Posterior cingulate gyrus (tissue), 11 donors: ENCODE data around the gene SH3PXD2A.
A peak's percentile ranks its signal among the peaks of the same experiment; 100 is the strongest.
"Not testable (repeated sequence)": the region's sequence is repeated elsewhere in the genome, so short reads cannot be mapped to it uniquely, and the experiment has no call there.

Experiments
- DNase-seq, 10 donors: peaks; one replicate each; pipeline versions ENCODE4 v3.0.0 to v3.0.0-alpha.2; 2020 to 2021; ENCODE audit warnings: mixed read lengths in 3 of 10
- intact Hi-C: fragments of 100-400 bp; cut with DNase I; formaldehyde crosslinking; loops from one replicate; pipeline ENCODE4 v1.15.1; 2023

SH3PXD2A gene

DNA sequence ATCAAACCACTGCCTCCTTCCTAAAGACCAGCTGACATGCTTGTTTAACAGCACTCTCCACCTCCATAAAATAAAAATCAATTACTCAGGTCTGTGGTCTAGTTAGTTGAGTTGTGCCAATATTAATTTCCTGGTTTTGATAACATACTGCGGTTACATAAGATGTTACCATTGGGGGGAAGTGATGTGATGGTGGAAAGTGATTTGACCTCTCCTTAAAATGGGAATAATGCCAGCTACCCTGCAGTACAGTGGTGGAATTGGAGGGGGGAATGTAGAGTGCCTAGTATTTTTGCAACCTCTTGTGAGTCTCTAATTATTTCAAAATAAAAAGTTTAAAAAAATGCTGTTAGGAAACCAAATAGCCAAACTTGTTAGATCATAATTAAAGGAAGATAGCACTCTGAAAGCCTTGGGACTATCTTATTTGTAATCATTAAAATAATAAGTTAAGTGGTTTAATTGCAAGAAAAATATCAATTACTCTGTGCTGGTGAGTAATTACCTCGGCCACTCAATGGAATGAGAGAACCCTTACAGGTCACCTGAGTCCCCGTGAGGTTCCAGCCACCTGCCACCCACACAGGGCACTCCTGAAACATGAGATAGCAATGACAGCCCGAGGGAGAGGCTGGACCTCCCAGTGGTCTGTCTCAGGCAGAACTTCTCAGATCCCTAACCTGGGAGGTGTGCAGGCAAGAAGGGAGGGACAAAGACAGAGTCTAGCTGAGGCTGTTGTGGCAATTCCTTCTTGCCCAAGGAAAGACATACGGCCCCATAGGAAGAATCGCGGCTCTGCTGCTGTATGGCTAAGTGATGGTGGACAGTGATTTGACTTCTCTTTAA lies 94.1 kb downstream of the SH3PXD2A start:
- no peak for DNase-seq
- intact Hi-C loops = no loop called here

DNA sequence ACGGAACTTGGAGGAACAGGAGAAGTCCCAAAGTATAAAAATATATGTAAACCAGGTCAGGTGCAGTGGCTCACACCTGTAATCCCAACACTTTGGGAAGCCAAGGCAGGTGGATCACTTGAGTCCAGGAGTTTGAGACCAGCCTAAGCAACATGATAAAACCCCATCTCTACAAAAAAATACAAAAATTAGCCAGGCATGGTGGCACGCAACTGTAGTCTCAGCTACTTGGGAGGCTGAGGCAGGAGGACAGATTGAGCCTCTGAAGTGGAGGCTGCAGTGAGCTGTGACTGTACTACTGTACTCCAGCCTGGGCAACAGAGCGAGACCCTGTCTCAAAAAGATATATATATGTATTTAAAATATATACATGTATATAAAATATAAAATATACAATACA lies 95.1 kb downstream of the SH3PXD2A start:
- intact Hi-C loops, DNase-seq: not testable (repeated sequence)

DNA sequence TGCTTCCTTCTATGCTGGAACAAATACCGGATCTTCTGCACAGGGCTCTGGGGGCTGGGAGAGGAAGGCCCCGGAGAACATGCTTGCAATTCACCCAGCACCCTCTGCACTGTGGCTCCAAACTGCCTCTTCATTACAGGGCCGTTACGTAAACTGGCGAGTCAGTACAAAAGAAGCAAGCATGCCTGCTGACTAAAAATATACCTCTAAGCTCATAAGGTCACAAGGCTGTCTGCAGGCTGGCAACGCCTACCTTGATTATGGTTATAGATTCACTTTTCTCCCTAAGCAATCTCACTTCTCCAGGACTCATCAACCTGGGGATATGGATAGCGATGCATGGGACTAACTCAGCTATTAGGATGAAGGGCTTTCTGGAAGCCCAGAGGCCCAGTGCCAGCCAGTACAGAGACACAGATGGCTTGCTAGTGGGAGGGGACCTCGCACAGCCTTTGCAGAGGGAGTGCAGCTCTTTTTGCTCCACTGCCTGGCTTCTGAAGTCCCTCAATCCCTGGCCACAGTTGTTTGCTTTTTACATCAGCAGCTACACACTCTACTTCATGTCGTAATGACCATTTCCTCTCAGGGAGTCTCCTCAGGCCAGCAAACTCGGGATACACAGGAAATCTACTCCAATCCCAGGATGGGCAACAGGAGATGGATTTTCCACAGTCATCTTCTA lies 96.1 kb downstream of the SH3PXD2A start:
- DNase-seq = peak; percentile 47 to 94 (median 62)
- intact Hi-C loops = no loop called here

DNA sequence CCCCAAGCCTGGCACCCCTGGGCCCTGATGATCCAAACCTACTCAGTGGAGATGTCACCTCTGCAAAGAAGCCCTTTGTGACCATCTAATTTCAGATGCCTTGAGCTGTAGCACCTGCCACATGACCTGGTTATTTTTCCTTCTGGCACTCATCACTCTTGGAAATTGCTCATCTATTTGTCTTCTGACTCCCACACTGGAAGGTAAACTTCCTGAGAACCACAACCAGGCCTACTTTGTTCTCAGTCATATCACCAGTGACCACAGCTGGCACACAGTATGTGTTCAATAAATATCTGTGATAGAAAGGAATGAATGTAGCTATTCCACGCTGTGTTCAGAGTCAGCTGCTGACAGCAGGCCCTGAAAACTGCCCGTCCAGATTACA lies 97.1 kb downstream of the SH3PXD2A start:
- intact Hi-C loops = no loop called here
- DNase-seq = peak in 1 of 10 donors; percentile 3

DNA sequence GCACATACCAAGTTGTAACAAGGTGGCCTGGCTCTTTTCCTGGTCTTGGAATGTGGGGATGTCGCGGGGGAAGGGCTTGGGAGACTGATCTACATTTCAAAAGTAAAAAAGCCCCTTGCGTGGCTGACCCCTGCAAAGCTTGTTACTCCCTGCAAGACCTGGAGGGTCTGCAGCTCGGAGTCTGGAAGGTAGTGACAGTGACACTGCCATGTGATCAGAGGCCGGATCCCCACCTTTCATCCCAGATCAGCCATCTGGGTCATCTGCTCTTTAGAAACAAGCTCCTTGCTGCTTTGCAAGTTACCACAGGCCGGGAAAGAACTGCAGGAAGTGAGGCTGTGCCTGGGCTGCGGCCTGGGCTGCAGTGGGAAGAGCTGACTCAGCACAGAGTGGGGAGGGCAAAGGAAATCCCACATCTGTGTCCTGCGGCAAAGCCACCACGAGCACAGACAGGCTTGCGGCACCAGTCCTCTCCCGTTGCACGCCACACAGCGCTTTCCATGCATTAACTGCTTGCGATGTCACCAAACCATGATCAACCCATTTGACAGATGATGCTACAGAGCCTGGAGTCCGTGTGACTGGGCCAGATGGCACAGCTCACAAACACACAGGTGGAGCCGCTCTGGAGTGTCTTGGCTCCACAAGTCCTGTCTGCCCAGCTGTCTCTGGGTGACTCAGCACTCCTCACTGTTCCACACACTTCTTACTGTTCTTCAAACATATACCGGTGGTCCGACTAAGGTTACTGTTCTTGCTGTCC lies 97.7 kb downstream of the SH3PXD2A start:
- peak in 3 of 10 donors; percentile 34 to 80 (median 38) for DNase-seq
- intact Hi-C loops = no loop called here

DNA sequence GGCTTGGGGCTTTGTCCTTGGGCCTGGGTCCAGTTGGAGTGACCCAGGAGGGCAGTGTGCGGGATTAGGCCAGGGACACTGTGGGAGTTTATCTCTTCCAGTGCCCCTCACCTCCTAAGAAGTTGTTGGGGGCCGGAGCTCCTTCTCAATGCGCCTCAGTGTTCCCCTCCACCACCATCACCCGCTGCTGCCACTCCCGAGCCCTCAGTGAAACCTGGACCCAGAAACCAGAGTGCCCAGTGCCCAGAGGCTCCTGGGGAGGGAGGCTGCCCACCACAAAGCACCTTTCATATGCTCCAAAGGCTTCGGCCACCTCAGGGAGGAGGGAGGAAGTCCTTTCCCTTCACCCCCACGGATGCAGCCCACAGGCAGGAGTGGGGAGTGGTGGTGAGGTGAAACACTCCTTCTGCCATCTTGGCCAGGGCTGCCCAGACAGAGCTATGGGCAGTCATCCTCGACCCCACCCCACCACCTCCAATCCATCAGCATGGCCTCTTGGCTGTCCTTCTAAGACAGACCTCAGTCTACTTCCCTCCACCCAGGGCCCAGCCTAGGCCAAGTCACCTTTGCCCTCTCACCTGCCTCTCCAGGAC lies 99.0 kb downstream of the SH3PXD2A start:
- intact Hi-C loops = no loop called here
- DNase-seq = peak in 1 of 10 donors; percentile 62

DNA sequence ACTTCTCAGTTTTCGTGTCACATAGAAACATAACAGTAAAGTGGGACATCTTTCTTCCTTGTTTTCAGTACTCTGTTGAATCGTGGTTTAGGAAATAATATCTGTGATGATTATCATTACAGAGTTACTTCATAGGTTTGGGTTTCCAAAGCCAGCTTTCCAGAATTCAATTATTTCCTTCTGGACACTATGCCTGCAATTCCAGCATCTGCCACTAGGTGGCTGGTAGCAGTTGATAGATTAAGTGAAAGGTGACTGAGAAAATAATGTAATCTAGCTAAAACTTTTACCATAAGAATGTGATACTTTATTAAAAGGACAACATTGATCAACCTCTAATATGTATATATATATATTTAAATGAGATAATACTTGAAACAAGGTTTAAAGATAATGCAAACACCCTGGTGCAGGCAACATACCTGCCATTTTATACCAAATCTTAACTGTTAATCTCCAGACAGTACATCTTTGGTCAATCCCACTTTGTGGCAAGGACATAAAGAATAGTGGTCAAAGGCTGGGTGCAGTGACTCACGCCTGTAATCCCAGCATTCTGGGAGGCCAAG lies 102.6 kb downstream of the SH3PXD2A start:
- no peak for DNase-seq
- intact Hi-C loops = no loop called here

DNA sequence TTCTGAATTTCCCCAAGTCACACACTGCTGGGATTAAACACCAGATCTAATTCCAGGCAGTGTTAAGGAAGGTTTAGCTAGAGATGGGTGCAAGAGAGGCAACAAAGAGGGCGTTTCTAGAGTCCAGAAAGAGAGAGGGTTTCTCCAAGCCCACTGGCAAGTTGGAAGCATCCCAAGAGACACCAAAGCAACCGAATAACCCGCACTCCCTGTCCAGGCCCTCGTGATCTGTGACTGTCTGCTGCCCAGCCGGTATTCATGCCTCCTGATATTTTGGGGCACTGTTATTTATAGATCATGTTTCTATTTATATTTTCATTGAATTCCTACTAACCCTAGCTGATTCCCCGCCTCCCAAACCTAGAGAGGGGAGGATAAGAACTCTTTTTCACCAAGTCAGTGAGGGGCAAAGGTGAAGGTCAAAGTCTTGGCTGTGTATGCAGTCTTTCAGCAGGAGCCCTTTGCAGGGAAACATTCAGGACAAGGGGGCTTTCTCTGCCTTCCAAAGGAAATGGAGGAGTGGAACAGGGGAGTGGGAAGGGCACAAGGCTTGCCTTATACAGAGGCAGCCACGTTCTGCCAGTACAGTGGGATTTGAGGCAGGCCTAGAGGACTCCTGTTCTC lies 103.6 kb downstream of the SH3PXD2A start:
- DNase-seq = peak in 1 of 10 donors; percentile 24
- intact Hi-C loops = no loop called here

DNA sequence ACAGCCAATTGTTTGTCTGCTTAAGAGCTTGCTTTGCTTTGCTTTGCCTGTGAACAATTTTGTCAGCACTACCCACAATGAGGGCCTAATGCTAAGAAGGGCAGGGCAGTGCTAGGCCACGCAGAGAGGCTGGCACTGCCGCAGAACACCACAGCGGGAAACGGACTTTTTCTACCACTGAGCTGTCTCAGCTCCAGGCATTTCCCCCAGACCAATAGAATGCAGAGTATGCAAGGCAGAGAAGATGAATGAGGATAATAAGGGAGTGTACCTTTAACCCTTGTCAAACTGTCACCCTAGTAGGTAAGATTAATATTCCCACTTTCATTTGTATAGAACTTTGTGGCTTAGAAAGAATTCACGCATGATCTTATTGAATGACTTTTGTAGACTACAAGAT lies 104.5 kb downstream of the SH3PXD2A start:
- intact Hi-C loops = no loop called here
- DNase-seq = peak in 1 of 10 donors; percentile 12

DNA sequence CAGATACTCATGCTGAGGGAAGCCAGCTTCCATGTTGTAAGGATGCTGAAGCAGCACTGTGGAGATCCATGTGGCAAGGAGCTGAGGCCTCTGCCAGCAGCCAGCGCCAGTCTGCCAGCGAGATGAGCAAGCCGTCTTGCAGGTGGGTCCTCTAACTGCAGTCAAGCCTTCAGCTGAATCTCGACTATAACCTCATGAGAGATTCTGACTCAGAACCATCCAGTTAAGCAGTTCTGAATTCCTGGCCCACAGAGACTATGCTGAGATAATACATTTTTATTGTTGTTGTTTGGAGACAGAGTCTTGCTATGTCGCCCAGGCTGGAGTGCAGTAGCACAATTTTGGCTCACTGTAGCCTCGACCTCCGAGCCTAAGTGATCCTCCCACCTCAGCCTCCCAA lies 105.6 kb downstream of the SH3PXD2A start:
- DNase-seq = peak in 1 of 10 donors; percentile 39
- intact Hi-C loops = no loop called here

DNA sequence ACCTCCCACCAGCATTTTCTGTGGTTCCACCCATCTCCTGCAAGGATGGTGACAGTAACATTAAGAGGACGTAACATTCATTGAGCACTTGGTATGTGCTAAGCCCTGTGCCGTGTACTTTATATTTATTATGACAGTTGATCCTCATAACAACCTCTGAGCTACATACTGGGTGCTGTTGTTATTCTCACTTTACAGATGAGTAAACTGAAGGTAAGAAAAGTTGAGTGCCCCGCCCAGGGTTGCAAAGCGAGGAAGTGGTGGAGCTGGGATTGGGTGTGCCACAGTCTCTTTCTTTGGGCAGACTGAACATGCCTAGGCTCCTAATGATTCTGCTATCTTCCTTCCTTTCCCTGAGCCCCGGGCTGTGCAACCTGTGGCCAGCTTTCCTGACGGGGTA lies 107.4 kb downstream of the SH3PXD2A start:
- intact Hi-C loops = no loop called here
- DNase-seq = no peak

DNA sequence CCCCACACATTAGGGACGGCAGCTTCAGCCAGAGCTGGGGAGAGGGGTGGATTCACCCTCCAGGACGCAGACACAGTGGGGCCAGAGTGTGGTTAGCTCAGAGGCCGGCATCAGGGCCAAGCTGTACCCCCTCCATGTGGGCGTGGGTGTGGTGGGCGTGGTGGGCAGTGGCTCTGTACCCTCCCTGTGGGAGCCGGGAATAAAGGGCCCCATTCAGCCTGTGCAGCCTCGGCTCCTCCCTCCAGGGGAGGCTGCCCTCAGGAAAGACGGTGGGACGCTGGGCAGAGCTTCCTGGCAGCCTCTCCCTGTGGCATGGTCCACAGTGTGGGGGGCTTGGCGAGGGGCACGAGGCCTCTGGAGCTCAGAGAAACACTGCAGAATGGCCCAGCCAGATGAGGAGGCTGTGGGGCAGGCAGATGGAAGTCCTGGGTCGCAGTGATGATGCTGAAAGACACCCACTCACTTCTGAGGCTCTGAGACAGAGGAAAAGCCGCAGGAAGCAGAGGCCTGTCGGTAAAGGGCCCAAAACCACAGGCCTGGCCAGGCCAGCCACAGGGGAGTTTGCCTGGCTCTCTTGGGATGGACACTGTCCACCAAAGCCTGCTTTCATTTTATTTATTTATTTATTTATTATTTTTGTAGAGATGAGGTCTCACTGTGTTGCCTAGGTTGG lies 108.0 kb downstream of the SH3PXD2A start:
- intact Hi-C loops = no loop called here

DNA sequence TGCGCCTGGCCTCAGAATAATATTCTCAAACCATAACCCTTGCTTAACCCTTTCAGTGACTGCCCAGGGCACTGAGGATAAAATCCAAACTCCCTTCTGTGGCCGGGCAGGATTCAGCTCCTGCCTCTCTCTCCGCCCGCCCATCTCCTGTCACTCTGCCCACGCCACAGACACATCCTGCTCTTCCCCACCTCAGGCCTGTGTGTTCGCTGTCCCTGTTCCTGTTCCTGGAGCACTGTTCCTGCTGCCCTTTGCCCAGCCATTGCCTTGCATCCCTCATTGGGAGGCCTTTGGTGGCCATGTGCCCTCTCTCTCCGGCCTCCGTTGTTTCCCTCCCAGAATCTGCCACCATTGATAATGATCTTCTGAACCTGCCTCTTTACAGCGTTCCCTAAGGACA lies 108.8 kb downstream of the SH3PXD2A start:
- DNase-seq = no peak
- intact Hi-C loops = no loop called here

More for the DNA sequence above, 108.0 kb downstream of the SH3PXD2A start:
- DNase-seq = no peak

DNA sequence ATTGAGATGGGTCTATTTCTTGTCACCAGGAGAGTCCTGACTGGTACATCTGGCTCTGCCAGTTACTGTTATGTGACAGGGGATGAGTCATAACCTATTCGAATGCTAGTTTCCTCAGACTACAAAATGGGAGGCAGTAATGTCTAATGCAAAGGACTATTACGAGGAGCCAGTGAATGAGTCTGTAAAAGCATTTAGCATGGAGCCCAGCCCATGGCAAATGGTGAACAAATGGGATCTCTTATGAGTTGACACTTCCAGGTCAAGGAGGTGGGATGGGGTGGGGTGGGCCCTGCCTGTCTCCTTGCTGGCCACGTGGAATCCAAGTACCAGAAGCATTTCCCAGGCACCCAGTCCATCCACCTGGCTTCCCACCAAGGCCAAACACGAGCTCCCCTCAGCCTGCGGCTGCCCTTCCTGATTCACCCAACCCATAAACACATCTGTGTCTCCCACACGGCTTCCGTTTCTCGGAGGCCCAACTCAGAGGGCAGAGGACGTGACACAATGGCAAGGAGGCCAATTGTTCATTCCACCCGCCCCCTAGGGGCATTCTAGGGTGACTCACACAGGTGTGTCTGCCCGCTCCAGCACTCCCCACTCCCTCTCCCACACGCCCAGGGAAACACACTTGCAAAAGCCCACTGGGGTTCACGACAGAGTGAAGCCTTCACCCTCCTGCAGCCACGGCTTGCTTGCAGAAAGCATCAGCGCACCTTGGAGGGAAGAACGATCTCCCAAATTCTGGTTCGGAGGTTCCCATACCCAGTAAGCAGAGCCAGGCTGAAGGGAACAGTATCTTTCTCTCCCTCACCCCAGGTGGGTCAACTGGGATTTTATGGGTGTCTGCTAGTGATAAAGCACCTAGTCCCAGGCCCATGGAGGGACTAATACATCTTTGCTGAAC lies 109.8 kb downstream of the SH3PXD2A start:
- intact Hi-C loops = no loop called here
- DNase-seq = no peak

DNA sequence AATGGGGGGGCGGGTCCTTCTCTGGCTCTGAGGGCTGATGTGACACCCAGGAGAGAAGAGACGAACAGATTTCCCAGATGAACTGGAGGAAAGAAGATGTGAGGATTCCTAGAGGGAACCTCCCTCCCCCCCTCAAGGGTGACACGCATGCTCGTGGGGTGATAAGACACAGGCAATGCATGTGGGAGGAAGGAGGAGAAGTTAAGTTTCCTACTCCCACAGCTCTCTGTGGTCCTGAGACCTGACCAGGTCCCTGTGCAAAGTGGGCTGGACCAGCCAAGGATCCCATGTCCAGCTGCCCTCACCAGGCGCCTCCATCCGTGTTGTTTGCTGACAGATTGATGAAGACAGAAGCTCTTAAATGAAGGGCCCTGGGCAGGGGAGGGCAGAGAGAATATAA lies 112.6 kb downstream of the SH3PXD2A start:
- intact Hi-C loops = no loop called here
- peak in 1 of 10 donors; percentile 50 for DNase-seq

DNA sequence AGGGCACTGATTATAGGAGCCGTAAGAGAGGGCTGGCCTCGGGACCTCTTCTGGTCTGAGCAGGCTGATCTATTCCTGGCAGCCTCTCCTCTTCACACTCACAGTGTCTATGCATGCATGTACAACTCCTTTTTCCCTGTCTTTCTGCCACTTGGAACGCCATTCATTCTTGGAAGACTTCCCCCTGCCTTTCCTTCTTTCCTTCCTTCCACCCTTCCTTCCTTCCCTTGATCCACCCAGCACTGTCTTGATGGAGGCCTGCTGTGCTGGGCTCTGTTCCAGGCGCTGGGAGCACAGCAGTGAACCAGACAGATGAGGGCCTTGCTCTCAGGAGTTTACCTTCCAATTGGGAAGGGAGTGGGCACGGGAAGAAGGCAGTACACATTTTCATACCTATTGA lies 114.8 kb downstream of the SH3PXD2A start:
- intact Hi-C loops = no loop called here
- peak in 1 of 10 donors; percentile 68 for DNase-seq

DNA sequence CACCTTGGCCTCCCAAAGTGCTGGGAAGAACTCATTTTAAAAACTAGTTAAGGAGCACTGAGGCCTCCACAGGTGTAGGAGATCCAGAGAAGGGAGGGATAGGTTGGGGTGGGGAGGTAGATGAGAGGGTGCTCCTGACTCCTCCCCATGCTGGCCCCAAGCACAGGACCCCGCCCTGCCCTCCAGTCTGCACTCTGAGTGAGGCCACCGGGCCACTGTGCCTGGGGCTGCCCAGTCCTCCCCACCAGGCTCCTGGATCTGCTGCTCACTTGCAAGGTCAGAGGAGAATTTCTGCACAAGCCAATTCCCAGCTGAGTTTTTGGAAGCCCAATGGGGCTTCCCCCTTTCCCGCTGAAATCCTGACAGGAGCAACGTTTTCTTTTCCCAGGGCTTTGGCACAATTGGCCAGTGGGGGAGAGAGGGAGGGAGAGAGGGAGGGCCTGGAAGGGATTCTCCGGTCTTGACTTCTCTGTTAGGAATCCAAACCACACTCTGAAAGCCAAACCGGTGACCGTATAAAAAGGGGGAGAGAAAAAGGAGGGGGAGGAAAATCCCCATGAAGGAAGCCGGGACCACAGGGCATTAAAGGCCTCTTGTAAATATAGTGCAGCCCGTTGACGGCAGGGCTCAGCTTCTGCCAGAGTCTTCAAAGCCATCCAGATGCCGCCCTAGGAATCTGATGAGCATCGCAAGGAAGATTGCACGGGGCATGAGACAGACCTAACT lies 116.2 kb downstream of the SH3PXD2A start:
- peak in 1 of 10 donors; percentile 48 for DNase-seq
- intact Hi-C loops = no loop called here
